ENCODE data around the gene ZNF354C. TPM values are rescaled to one million over a fixed set of nuclear protein-coding genes. Genes with fewer than 3 reads are reported as not detected.
"Not testable (repeated sequence)": the region's sequence is repeated elsewhere in the genome, so short reads cannot be mapped to it uniquely, and the experiment has no call there.

The ZNF354C gene
- total RNA-seq, result 1 to 10 TPM; 1.1 to 1.7 TPM
- long read RNA-seq, full-length matches to known transcripts, result 1 of 1 reads
- long read RNA-seq, partial matches to known transcripts, result 0 of 1 reads
- long read RNA-seq, other reads (novel, unspliced or antisense), result 0 of 1 reads

- DNase-seq, result peak; percentile 78 to 88
- peak; percentile 100 for ATAC-seq
- intact Hi-C loops (cut with DNase I, micrococcal nuclease), result no loop called here
Observed at GRCh38 chr5:179060116-179061008, at the start of gene ZNF354C. ZNF354C (plus strand) TSS chr5:179060373; CDS start chr5:179062069, 1,696 bp downstream.

DNA sequence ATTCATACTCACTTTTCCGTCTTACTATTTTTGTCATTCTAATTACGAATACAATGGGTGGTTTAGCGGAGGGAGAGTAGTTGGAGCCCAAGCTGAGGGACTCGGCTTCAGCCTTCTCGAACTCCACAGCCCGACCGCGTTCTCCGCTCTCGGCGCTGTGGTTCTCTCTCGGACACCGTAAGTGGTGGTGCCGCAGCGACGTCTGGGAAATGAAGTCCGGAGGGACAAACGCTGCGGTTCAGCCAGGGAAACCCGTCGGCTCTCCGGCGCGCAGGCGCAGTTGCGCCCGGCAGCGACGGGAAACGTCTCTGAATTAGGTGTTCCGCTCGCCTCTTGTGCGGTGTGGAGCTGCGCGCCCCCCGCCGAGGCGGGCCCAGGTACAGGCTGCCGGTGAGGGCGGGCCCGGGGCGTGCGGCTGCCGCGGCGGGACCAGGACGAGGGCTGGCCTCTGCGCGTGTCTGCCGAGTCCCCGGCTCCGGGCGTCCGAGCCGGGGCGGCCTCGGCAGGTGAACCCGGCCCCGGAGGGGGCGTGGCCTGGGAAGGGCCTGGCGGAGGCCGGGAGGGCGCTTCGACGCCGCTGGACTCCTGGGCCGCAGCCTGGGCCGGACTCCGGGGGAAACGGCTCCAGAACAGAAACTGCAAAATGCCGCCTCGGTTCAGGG, 36.5 kb upstream of the ZNF354C start, which contains the start of gene ZNF879:
TSS of gene ZNF879 (plus strand) at position 277 of the 662 bp plus-strand sequence. CDS start 1,201 bp downstream, outside the sequence.
- ATAC-seq, result peak; percentile 99
- DNase-seq, result peak; percentile 92 to 93
- intact Hi-C loops (cut with DNase I, micrococcal nuclease), result no loop called here

- intact Hi-C loops (cut with DNase I, micrococcal nuclease), result no loop called here
- no peak for DNase-seq
- ATAC-seq, result no peak
Observed at GRCh38 chr5:179033004-179033580, 27.1 kb upstream of the ZNF354C start.

GRCh38 chr5:179044765-179045164, 15.4 kb upstream of the ZNF354C start:
- ATAC-seq (no peak), DNase-seq (no peak)
- intact Hi-C loops (cut with DNase I, micrococcal nuclease), result no loop called here

DNA sequence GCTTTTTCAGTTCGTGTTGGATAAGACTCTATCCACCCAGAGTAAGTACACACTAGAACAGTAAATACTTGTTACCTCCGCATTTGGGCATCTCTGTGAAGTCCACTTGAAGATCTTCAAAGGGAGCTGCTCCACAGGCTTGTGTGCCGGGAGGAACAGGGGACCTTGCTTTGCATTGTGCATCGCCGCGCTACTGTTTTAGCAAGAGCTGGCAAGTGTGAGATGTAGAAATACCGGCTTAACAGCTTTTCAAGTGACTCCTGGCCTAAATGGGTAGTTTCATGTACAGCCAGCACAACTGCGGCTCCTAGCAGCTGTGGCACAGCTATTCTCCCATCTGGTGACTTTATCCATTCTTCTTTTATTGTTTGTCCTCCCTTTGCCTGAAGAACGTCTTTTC, 8.4 kb upstream of the ZNF354C start:
- no peak for ATAC-seq
- intact Hi-C loops (cut with DNase I, micrococcal nuclease), result no loop called here
- no peak for DNase-seq

DNA sequence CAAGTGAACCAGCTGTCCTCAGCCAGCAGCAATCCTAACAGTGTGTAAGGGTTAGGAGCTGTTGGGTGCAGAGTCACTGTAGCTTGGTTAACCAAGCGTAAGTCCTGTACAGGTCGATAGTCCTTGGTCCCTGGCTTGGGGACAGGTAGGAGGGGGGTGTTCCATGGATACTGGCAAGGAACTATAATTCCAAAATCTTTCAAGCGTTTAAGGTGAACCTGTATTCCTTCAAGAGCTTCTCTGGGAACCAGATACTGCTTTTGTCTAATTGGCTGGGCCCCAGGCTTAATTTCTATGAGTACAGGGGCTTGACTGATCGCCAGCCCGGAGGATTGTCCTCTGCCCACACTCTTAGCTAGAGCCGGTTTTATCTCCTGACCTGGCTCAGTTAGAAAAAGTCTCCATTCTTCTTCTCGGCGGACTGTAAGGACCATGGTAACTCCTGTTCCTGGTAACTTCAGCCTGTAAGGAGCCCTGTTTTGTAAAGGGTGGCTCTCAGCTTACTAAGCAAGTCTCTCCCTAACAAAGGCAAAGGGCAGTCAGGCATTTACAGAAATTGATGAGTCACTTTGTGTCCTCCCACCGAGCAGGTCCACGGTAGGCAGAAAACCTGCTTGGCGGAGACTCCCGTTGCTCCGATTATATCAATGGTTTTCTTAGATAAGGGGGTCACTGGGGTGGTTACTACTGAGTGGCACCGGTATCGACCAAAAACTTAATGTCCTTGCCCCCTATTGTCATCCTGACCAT, 6.0 kb upstream of the ZNF354C start:
- DNase-seq, result no peak
- intact Hi-C loops (cut with DNase I, micrococcal nuclease), result no loop called here
- no peak for ATAC-seq

DNA sequence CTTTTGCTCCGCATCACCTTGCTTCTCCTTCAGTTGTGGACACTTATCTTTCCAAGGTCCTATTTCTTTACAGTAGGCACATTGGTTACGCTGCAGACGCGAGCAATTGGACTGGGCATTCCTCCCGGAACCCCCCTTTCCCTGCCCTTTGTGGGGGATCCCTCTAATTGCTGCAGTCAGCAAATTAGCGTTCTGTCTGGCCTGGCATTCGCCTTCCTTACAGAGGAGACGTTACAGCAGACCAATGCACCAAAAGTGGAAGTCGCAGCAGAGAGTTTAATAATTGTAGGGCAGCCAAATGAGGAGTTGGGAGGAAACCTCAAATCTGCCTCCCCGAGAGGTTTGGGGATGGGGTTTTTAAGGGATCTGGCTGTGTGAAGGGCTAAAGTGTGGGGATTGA, 5.3 kb upstream of the ZNF354C start:
- DNase-seq, result no peak
- intact Hi-C loops (cut with DNase I, micrococcal nuclease), result no loop called here

GRCh38 chr5:179055436-179055835, 4.7 kb upstream of the ZNF354C start:
- intact Hi-C loops (cut with DNase I, micrococcal nuclease), result no loop called here
- ATAC-seq, result no peak
- DNase-seq, result no peak

More for the DNA sequence above, 5.3 kb upstream of the ZNF354C start:
- ATAC-seq, result no peak

GRCh38 chr5:179055841-179056240, 4.3 kb upstream of the ZNF354C start:
- DNase-seq (no peak), ATAC-seq (no peak)
- intact Hi-C loops (cut with DNase I, micrococcal nuclease), result no loop called here

DNA sequence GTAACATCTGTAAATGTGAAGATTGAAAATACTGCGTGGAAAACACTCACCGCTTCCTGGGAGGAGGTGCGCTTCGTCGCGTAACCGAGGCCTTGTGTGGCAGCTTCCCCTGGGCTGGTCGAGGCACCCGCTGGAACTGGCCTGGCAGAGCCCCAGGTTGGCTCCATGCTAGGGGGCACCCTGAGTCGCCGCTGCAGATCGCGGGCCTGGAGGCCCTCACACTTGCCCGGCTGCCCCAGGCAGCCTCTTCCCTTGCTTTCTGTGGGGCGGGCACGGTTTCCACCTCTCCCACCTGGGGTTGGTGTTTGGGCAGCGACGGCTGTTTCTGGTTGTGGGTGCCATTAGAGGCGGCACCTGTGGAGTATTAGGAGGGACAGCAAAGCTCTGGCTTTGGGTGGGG, 852 bp downstream of the ZNF354C start:
- intact Hi-C loops (cut with DNase I, micrococcal nuclease), result no loop called here
- ATAC-seq (no peak), DNase-seq (peak in 1 of 2 donors; percentile 6)

DNA sequence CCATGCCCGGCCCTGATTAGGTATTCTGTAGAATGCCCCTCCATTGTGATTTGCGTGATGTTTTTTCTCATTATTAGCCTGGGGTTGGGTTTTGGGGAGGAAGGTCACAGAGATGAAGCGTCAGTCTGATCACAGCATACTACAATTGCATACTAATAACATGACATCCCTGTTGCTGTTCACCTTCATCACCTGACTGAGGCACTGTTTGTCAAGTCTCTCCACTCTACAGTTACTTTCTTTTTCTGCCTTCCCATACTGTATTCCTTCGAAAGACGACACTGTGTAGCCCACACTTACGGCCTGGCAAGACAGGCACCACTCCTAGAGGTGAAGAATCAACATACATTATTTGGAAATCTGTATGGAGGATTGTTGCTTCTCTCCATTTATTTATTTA, 5.5 kb downstream of the ZNF354C start:
- no peak for DNase-seq
- intact Hi-C loops (cut with DNase I, micrococcal nuclease), result no loop called here
- ATAC-seq, result no peak

- no peak for DNase-seq
- ATAC-seq, result no peak
- intact Hi-C loops (cut with DNase I, micrococcal nuclease), result no loop called here
Observed at GRCh38 chr5:179079165-179079987, 19.2 kb downstream of the ZNF354C start.

- DNase-seq (no peak), ATAC-seq (no peak)
- intact Hi-C loops (cut with DNase I, micrococcal nuclease), result no loop called here
Observed at GRCh38 chr5:179080724-179081123, 20.6 kb downstream of the ZNF354C start.

DNA sequence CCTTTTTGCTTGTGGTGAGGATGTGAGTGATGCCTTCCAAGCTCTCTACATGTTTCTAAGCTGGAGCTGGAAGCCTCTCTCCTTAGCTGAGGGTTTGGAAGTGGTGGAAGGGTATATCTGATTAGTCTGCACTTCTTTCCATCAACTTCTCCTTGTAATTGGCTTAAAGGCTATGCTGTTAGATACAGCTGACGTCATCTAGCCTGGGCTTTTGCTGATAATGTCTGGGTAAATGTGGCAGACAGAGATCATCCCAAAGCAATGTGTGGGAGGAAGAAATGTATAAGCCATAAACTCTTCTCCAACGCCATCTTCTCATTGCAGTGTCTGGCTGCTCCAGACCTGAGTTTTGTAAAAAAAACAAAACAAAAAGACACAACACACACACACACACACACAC, 29.3 kb downstream of the ZNF354C start:
- intact Hi-C loops (cut with DNase I, micrococcal nuclease), result no loop called here
- ATAC-seq, result no peak
- no peak for DNase-seq

DNA sequence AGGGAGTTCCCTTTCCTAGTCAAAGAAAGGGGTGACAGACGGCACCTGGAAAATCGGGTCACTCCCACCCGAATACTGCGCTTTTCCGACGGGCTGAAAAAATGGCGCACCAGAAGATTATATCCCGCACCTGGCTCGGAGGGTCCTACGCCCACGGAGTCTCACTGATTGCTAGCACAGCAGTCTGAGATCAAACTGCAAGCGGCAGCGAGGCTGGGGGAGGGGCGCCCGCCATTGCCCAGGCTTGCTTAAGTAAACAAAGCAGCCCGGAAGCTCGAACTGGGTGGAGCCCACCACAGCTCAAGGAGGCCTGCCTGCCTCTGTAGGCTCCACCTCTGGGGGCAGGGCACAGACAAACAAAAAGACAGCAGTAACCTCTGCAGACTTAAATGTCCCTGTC, 41.1 kb downstream of the ZNF354C start:
- intact Hi-C loops (cut with DNase I, micrococcal nuclease); ATAC-seq: not testable (repeated sequence)

GRCh38 chr5:179110528-179110927, 50.4 kb downstream of the ZNF354C start:
- intact Hi-C loops (cut with DNase I, micrococcal nuclease), result no loop called here
- ATAC-seq, result no peak

More for the DNA sequence above, 41.1 kb downstream of the ZNF354C start:
- not testable (repeated sequence) for DNase-seq

DNA sequence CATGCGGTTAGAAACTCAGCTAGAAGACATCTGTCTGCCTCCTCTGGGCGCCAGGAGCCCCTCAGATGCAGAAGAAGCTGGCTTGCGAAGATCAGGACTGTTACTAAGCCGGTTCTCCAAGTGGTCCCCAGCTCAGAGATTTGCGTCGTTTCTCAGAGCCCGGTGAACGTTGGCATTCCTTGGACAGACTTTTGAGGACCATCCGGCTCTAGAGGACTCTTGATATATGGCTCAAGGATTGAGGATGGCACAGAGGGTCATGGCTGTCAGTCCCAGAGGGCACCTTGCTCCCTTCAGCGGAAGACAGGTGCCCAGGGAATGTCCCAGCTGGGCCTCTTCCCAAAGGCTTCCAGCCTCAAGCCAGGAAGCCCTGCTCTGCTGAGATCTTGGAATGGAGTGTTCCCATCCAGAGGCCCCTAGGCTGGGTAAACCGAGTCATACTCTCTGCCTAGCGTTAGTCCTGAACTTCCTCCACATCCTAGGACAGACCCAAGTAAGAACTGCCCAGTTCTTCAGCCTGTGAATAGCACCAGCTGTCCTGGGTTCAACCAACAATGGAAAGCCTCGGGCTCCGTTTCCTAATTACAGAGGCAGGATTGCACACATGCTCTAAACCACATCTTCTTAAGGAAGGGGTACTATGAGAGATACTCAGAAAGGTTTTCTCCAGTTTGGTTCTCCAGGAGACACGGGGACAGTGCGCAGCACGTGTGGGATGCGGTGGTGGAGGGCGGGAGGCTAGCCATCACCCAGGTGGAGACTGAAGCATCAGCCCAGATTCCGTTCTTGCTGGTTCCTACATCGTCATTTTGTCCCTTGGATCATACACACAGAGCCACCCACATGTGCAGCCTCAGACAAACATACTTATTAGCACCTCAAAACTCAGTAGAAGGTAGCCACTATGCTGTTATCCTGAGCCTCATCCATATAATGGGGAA, 51.4 kb downstream of the ZNF354C start:
- no peak for ATAC-seq
- intact Hi-C loops (cut with DNase I, micrococcal nuclease), result no loop called here
- no peak for DNase-seq

More at GRCh38 chr5:179110528-179110927, 50.4 kb downstream of the ZNF354C start:
- DNase-seq, result no peak
